ENCODE results near the gene ZC3H6.
"Not testable (repeated sequence)": the region's sequence is repeated elsewhere in the genome, so short reads cannot be mapped to it uniquely, and the experiment has no call there.

Gene ZC3H6

GRCh38 chr2:112277596-112278220 is 2.3 kb downstream of the ZC3H6 start:
- DNase-seq (ENCODE audit: low spot score), result no peak

- DNase-seq (ENCODE audit: low spot score), result not testable (repeated sequence)
Measured at GRCh38 chr2:112282066-112282465, 6.7 kb downstream of the ZC3H6 start.

GRCh38 chr2:112283535-112283934 is 8.1 kb downstream of the ZC3H6 start:
- not testable (repeated sequence) for DNase-seq (ENCODE audit: low spot score)

- no peak for DNase-seq (ENCODE audit: low spot score)
Measured at GRCh38 chr2:112290088-112290487, 14.7 kb downstream of the ZC3H6 start.

- no peak for DNase-seq (ENCODE audit: low spot score)
Measured at GRCh38 chr2:112290648-112291047, 15.3 kb downstream of the ZC3H6 start.

- no peak for DNase-seq (ENCODE audit: low spot score)
Measured at GRCh38 chr2:112293636-112294401, 18.4 kb downstream of the ZC3H6 start.

GRCh38 chr2:112295407-112296078 is 20.1 kb downstream of the ZC3H6 start:
- no peak for DNase-seq (ENCODE audit: low spot score)

- DNase-seq (ENCODE audit: low spot score), result no peak
Measured at GRCh38 chr2:112296407-112296806, 21.0 kb downstream of the ZC3H6 start.

GRCh38 chr2:112301171-112301584 is 25.8 kb downstream of the ZC3H6 start:
- no peak for DNase-seq (ENCODE audit: low spot score)

- DNase-seq (ENCODE audit: low spot score), result no peak
Measured at GRCh38 chr2:112301973-112302372, 26.6 kb downstream of the ZC3H6 start.

- no peak for DNase-seq (ENCODE audit: low spot score)
Measured at GRCh38 chr2:112304298-112304941, 29.0 kb downstream of the ZC3H6 start.

- no peak for DNase-seq (ENCODE audit: low spot score)
Measured at GRCh38 chr2:112305132-112305531, 29.7 kb downstream of the ZC3H6 start.

GRCh38 chr2:112310906-112311305 is 35.5 kb downstream of the ZC3H6 start:
- DNase-seq (ENCODE audit: low spot score), result no peak

GRCh38 chr2:112311932-112312331 is 36.5 kb downstream of the ZC3H6 start:
- no peak for DNase-seq (ENCODE audit: low spot score)

- no peak for DNase-seq (ENCODE audit: low spot score)
Measured at GRCh38 chr2:112312821-112313220, 37.4 kb downstream of the ZC3H6 start.

GRCh38 chr2:112314856-112315255 is 39.5 kb downstream of the ZC3H6 start:
- DNase-seq (ENCODE audit: low spot score), result no peak

GRCh38 chr2:112317303-112318158 is 42.1 kb downstream of the ZC3H6 start:
- no peak for DNase-seq (ENCODE audit: low spot score)

- no peak for DNase-seq (ENCODE audit: low spot score)
Measured at GRCh38 chr2:112318515-112318914, 43.1 kb downstream of the ZC3H6 start.

GRCh38 chr2:112321375-112322320 is 46.3 kb downstream of the ZC3H6 start:
- DNase-seq (ENCODE audit: low spot score), result no peak

- DNase-seq (ENCODE audit: low spot score), result no peak
Measured at GRCh38 chr2:112322919-112323318, 47.5 kb downstream of the ZC3H6 start.
